HepG2 (cell line): ENCODE results near the gene NXT1. TPM values are rescaled to one million over a fixed set of nuclear protein-coding genes. Genes with fewer than 3 reads are reported as not detected.

Source experiments
- ATRX ChIP-seq: sonication (generic); formaldehyde crosslinking; IDR thresholded peaks from 2 replicates; pipeline ENCODE4 v1.4.0; 2020; ENCODE audit warnings: missing genetic modification reagents, borderline replicate concordance
- CBX2 ChIP-seq, 2 experiments: fragments of 200-600 bp in 1 of 2; sonication (generic); formaldehyde crosslinking in 1 of 2; IDR thresholded peaks; 2 replicates each; pipeline versions ENCODE4 v1.7.0 to v1.8.1; 2018 to 2022; ENCODE audit warnings: low read depth in 2 of 2, low read length in 1 of 2, mild to moderate bottlenecking in 1 of 2, missing genetic modification reagents in 1 of 2
- CEBPZ ChIP-seq: IDR thresholded peaks from 2 replicates; pipeline ENCODE4 v1.6.1; 2012; ENCODE audit warnings: low read length, improper control_type of control experiment
- CREBL2 ChIP-seq: sonication (generic); formaldehyde crosslinking; IDR thresholded peaks from 2 replicates; pipeline ENCODE4 v1.8.1; 2023; ENCODE audit warnings: missing genetic modification reagents, mild to moderate bottlenecking, borderline replicate concordance
- CSRNP2 ChIP-seq: sonication (generic); formaldehyde crosslinking; conservative IDR thresholded peaks from 2 replicates; pipeline ENCODE4 v1.8.0; 2022; ENCODE audit warnings: low read depth, missing genetic modification reagents
- ETV5 ChIP-seq: IDR thresholded peaks from 2 replicates; pipeline ENCODE4 v1.6.1; 2018; ENCODE audit warnings: missing biosample characterization, missing genetic modification reagents, inconsistent platforms, borderline replicate concordance
- GMEB2 ChIP-seq: IDR thresholded peaks from 2 replicates; pipeline ENCODE4 v1.6.1; 2016; ENCODE audit warnings: missing biosample characterization, missing genetic modification reagents, low read depth
- HNF1B ChIP-seq: sonication (generic); formaldehyde crosslinking; IDR thresholded peaks from 2 replicates; pipeline ENCODE4 v1.5.1; 2020; ENCODE audit warnings: mild to moderate bottlenecking, moderate library complexity, missing genetic modification reagents
- KLF6 ChIP-seq: IDR thresholded peaks from 2 replicates; pipeline ENCODE4 v1.8.0; 2016; ENCODE audit warnings: missing biosample characterization, missing genetic modification reagents
- MAFK ChIP-seq, 2 experiments: IDR thresholded peaks in 1 of 2; conservative IDR thresholded peaks in 1 of 2; 2 replicates each; pipeline ENCODE4 v1.6.1; 2011; ENCODE audit warnings: improper control_type of control experiment in 2 of 2, low read length in 2 of 2
- PAF1 ChIP-seq: IDR thresholded peaks from 2 replicates; pipeline ENCODE4 v1.6.1; 2016; ENCODE audit warnings: missing genetic modification reagents, missing compliant biosample characterization
- ZNF333 ChIP-seq: sonication (generic); formaldehyde crosslinking; IDR thresholded peaks from 2 replicates; pipeline ENCODE4 v1.4.0; 2020; ENCODE audit warnings: mild to moderate bottlenecking, missing genetic modification reagents, borderline replicate concordance
- ZSCAN20 ChIP-seq: sonication (generic); formaldehyde crosslinking; IDR thresholded peaks from 2 replicates; pipeline ENCODE4 v1.4.0; 2020; ENCODE audit warnings: missing genetic modification reagents, mild to moderate bottlenecking, borderline replicate concordance
- ZSCAN5A ChIP-seq: sonication (generic); formaldehyde crosslinking; IDR thresholded peaks from 2 replicates; pipeline ENCODE4 v1.8.0; 2022; ENCODE audit warnings: mild to moderate bottlenecking, missing genetic modification reagents, borderline replicate concordance
- polyA plus RNA-seq, 8 experiments: library from polyadenylated mRNA; depleted of rRNA in 3 of 8; stranded (reverse) in 7 of 8; unstranded in 1 of 8; fragments of >200 nt; fragmentation: Illumina TruSeq in 4 of 8; extraction: Trizol in 4 of 8; gene quantifications; 2 replicates each; pipeline versions ENCODE4 v1.2.1 to v1.2.3, GENCODE V29; 2011 to 2016; ENCODE audit warnings: low read depth in 4 of 8, missing spikeins in 1 of 8, mixed read lengths in 1 of 8; ENCODE audit not compliant: insufficient read depth in 1 of 8
- total RNA-seq, 5 experiments: library from RNA; depleted of rRNA; stranded (reverse); fragments of >200 nt; fragmentation: Illumina TruSeq; extraction: Trizol; gene quantifications; 2 replicates each; pipeline ENCODE4 v1.2.3, GENCODE V29; 2016; ENCODE audit warnings: low read depth in 1 of 5

The NXT1 gene
- total and polyA plus RNA-seq, 2 of the 13 experiments (the other 11 are each of a cell fraction or from before 2014, with no cell fraction given): 35.6 to 65.9 TPM

GRCh38 chr20:23350904-23351838 lies 580 bp downstream of the NXT1 start (continued):
- TF ChIP-seq GMEB2 (CRISPR knock-in tag) (no peak), PAF1 (no peak), ZSCAN5A (0 out of 2 replicates have a peak, but pooled peaks have one; percentile 64), ATRX (CRISPR knock-in tag) (no peak), KLF6 (CRISPR knock-in tag) (no peak; the same call in 1 of the 2 replicates), MAFK (conservative IDR thresholded peaks at IDR 0.05 in 1 of 2, IDR thresholded peaks at IDR 0.05 in 1 of 2; ENCODE audit: low read length in 2 of 2) (no peak), HNF1B (CRISPR knock-in tag) (peak; percentile 89), CREBL2 (CRISPR knock-in tag) (0 out of 2 replicates have a peak, but pooled peaks have one; percentile 52), CBX2 (IDR thresholded peaks at IDR 0.05; ENCODE audit: low read depth, low read length) (no peak), CBX2 (CRISPR knock-in tag; IDR thresholded peaks at IDR 0.05; ENCODE audit: low read depth) (no peak), ETV5 (CRISPR knock-in tag) (no peak), ZSCAN20 (CRISPR knock-in tag) (0 out of 2 replicates have a peak, but pooled peaks have one; percentile 39), CSRNP2 (CRISPR knock-in tag) (peak; percentile 90), CEBPZ (no peak), ZNF333 (CRISPR knock-in tag) (no peak)
